Activated naive CD4-positive, alpha-beta T cell treated with Interleukin-2 at 50 U/mL for 16 hours (primary cell): ENCODE results near the gene INPP1.

Experiments used
- DNase-seq: peaks from one replicate; pipeline ENCODE4 v3.0.0-alpha.2; 2020

Gene INPP1

GRCh38 chr2:190365499-190366204 lies 22.3 kb downstream of the INPP1 start:
- no peak for DNase-seq

DNA sequence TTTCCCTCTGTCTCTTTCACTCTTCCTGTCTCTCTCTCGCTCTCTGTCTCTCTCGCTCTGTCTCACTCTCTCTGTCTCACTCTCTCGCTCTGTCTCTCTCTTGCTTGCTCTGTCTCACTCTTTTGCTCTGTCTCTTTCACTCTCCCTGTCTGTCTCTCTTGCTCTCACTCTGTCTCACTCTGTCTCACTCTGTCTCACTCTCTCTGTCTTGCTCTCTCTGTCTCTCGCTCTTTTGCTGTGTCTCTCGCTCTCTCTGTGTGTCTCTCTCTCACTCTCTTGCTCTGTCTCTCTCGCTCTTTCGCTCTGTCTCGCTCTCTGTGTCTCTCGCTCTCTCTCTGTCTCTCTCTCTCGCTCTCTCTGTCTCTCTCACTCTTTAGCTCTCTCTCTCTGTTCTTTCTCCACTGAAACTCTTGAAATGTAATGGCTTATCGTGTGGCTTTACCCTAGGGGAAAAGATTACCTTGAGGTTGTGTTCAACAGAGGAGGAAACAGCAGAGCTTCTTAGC lies 22.9 kb downstream of the INPP1 start:
- DNase-seq = no peak

- no peak for DNase-seq
Observed at GRCh38 chr2:190367091-190367490, 23.7 kb downstream of the INPP1 start.

GRCh38 chr2:190369635-190370034 lies 26.2 kb downstream of the INPP1 start:
- no peak for DNase-seq

DNA sequence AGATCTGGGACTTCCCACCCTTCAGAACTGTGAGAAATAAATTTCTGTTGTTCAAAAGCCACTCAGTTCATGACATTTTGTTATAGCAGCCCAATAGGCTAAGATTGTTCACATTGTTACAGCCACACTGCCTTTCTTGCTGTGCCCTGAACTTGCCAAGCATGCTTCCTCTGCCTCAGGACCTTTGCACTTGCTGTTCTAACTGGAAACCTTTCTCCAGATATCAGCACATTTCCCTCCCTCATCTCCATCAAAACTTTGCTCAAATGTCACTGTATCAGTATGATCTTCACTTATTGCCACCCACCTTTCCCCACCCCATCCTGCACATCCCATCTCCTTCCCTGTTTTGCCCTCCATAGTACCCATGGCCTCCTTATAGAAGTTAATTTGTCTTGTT lies 32.7 kb downstream of the INPP1 start:
- no peak for DNase-seq

- no peak for DNase-seq
Observed at GRCh38 chr2:190376591-190377245, 33.3 kb downstream of the INPP1 start.

GRCh38 chr2:190378880-190379237 lies 35.5 kb downstream of the INPP1 start:
- no peak for DNase-seq

- DNase-seq = no peak
Observed at GRCh38 chr2:190379249-190379964, 36.0 kb downstream of the INPP1 start.

DNA sequence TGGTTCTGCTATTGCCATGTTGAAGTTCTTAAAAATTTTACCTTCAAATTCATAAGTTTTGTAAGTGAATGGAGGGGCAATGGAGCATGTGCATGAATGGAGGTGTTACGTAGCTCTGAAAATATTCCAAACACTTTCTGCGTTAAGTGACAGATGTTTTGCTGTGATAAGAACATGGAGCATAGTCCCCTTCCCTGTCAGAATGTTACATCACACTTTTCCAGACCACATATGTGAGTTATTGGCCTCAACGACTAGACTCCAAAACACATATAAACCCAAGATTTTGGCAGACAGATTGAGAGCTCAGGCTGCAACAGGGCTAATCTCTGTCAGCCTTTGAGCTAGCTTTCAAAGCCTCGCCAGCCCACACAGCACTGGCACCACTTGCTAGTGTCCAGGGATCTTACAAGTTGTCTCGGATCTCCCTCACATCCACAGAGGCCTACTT lies 37.6 kb downstream of the INPP1 start:
- no peak for DNase-seq

DNA sequence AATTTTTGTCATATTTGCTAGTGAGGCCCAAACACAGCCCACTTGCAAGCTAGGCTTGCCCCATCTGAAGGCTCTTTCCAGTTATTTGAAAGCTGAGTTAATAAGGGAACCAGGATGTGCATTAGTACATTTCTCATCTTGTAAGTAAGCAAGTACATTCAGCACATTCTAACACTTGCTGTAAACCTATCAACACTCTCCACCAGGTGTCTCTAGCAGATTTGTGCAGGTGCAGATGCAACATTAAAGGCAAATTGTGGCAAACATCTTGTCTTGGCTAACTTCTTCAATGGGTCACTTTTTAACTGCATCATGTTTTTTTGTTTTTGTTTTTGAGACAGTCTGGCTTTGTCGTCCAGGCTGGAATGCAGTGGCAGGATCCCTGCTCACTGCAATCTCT lies 39.5 kb downstream of the INPP1 start:
- peak; percentile 11 for DNase-seq

- no peak for DNase-seq
Observed at GRCh38 chr2:190387422-190387821, 44.0 kb downstream of the INPP1 start.

GRCh38 chr2:190396271-190396670 lies 52.9 kb downstream of the INPP1 start:
- DNase-seq = no peak

DNA sequence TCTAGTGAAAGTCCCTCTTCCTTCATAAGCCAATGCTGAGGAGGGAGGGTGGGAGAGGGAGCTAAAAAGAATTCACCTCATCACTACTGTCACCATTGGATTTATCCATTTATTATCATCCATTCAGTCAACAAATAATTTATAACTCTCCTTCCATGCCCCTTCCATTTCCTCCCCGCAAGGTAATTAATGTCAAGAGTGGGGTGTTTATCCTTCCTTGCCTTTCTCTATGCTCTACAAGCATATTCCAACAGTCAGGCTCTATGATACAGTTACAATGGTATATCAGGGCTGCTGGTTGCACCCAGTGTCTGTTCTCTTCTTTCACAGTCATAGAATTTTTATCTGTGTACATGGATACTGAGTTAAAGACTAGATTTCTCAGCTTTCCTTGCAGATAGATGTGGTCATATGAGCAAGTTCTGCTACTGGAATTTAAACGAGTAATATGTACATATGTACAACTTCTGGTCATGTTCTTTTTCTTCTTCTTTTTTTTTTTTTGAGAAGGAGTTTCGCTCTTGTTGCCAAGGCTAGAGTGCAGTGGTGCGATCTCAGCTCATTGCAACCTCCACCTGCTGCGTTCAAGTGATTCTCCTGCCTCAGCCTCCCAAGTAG lies 59.7 kb downstream of the INPP1 start:
- DNase-seq = no peak

DNA sequence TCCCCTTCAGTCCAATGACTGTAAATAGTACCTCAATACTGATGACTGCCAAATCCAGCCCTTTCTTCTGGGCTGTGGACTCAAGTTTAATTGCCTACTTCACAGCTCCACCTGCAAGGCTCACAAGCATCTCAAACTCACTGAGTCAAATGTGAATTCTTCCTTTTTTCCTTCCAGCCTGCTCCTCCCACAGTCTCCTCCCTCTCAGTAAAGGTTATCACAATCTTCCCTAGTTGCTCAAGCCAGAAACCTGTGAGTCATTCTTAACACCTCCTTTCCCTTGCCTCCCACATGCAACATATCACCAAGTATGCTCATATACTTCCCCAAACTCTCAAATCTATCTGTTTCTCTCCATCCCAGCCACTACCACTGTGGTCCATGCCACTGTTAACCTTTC lies 61.1 kb downstream of the INPP1 start:
- peak; percentile 19 for DNase-seq

DNA sequence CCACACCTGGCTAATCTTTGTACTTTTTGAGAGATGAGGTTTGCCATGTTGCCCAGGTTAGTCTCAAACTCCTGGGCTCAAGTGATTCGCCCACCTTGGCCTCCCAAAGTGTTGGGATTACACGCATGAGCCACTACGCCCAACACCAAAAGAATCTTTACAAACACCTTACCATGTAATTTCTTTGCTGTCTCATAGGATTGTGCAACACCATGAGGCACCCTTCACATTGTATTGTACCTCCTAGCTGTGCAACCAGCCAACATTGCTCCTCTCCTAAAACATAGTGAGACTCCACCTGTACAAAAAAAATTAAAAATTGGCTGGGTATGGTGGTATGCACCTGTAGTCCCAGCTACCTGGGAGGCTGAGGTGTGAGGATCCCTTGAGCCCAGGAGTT lies 61.7 kb downstream of the INPP1 start:
- no peak for DNase-seq

DNA sequence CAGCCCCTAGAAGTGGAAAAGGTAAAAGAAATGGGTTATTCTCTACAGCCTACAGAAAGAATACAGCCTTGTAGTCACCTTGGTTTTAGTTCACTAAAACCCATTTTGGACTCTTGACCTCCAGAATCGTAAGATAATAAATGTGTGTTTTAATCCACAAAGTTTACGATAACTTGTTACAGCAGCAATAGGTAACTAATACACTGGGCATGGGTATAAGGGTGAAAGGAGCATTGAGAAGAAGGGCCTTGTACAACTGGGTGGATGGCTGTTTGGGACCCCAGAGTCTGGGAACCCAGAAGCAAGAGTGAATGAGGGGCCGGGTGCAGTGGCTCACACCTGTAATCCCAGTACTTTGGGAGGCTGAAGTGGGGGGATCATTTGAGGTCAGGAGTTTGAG lies 62.6 kb downstream of the INPP1 start:
- no peak for DNase-seq

DNA sequence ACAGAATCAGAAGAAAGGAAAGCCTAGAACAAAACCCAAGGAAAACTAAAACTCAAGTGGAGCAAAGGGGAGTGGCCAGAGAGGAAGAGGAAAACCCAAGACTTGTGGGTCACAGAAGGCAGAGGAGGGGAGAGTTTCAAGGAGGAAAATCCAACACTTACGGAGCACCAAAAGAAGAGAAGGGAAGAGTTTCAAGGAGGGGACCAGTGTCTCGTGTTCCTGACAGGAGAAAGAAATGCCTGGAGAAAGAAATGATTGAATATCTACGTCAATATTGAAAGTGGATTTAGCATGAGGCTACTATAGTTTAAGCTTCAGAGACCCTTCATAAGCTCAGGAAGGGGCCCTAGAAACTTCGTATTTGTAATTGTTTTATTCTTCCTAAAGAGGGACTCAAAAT lies 63.4 kb downstream of the INPP1 start:
- no peak for DNase-seq

DNA sequence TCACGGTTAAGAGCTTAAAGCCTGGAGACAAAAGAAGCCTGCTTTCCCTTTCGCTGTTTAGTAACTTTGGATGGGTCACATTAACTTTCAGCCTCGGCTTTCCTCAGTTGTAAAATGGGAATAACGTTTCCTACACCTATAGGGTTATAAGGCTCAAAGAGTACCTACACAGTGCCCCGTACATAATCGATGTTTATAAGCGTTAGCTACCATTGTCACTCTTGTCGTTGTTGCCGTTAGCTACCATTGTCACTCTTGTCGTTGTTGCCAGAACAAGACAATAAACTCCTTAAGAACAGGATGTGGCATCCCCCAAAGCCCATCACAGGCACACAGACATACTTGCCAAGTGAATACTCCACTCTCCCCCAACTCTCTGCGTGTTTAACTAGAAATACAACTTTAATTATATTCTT lies 63.9 kb downstream of the INPP1 start:
- DNase-seq = no peak

DNA sequence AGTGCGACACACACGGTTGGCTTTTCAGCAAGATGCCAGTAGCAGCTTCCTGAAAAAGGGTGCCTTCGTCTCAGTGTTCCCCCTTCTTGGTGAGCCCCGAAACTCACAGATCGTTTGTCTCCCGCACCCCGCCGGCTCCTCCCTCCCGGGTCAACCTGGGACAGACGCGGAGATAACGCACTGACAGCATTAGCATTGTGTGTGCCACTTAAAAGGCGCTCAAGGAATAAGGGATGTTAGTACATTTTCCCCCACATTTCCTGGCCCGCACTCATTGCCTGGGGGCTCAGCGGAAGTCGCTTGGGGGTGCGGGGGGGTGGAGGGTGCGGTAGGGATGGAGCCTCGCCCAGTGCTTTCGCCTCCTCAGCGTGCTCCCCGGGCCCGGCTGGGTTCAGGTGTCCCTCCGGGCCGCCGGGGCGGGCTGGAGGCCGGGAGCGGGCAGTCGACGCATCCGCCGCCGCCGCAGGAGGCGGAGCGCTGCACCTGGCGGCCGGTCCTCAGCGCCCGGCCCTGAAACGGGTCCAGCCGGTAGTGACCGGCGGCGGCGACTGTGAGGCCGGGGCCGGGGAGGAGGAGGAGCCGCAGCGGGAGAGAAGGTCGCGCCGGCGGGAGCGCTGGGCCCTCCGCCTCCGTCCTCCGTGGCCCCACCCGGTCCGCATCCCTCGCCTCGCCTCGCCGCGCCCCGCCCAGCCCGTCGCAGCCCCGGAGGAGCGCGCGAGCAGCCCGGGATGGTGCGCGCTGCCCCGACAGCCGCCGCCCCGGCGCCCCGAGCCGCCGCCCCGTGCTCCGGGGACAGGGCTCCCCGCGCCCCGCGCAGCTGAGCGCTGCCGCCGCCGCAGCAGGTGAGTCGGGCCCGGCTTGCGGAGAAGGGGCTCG lies 64.5 kb downstream of the INPP1 start, which contains the start of gene MFSD6:
Gene MFSD6, plus strand, starts transcription at position 694 of the 876 bp plus-strand sequence. CDS start 27,675 bp downstream, outside the sequence.
- peak; percentile 60 for DNase-seq

- DNase-seq = peak; percentile 73
Observed at GRCh38 chr2:190408538-190409271, 65.3 kb downstream of the INPP1 start.

- DNase-seq = no peak
Observed at GRCh38 chr2:190409616-190410015, 66.2 kb downstream of the INPP1 start.

DNA sequence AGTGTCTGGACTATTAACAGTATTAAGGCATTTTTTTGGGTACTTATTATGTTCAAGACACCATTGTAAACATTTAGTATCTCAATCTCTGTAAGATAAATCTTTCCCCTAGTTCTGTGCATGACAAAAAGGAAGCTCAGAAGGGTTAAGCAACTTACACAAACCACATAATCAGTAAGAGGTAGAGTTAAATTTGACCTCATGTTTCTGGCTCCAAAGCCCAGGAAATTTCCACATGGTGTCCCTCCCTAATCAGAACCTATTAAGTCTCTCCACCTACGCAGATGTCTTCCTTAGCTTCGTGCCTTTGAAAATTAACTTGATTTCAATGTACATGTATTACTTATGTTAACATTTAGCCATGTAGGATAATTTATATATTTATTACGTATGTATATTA lies 66.8 kb downstream of the INPP1 start:
- DNase-seq = no peak
